Measurements from ENCODE around the gene GRIP2.

The GRIP2 gene

DNA sequence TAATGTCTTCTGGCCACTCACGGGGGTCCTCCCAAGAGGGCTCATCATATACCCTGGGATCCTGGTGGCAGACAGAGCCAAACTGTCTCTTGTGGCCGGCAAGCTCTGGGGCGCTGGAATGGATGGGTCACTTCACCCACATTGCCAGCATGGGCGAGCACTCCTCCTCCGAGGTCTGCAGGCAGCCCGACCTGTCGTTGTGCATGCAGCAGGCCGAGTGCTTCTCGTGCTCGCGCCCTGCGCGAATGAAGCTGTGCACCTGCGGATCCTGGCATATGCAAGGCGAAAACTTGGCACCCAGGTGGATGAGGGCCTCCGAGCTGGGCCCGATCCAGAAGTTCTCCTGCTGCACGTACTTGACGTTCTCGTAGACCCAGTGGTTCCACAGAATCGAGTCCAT, 33.6 kb upstream of the GRIP2 start:
- H3K4me3 ChIP-seq (ENCODE audit: low read length), result no peak overlapping the region
- WGBS (ENCODE audit: insufficient coverage, insufficient read length), result no CpG with 5 or more reads among the region's 21 CpGs
- H3K4me1 ChIP-seq (ENCODE audit: control insufficient read depth, insufficient read depth, low read length), result no peaks in the 10 kb centered on the region
- no peaks in the 10 kb centered on the region for H3K9me3 ChIP-seq (ENCODE audit: control insufficient read depth, insufficient read depth, low read length)
- DNase-seq (ENCODE audit: low read depth, low spot score), result no peak
- no peaks in the 10 kb centered on the region for H3K36me3 ChIP-seq (ENCODE audit: control insufficient read depth, insufficient read depth, low read length)
- H3K27me3 ChIP-seq (ENCODE audit: control insufficient read depth, insufficient read depth, low read length), result no peaks in the 10 kb centered on the region
- no peak overlapping the region for H3K27ac ChIP-seq (ENCODE audit: low read length)

DNA sequence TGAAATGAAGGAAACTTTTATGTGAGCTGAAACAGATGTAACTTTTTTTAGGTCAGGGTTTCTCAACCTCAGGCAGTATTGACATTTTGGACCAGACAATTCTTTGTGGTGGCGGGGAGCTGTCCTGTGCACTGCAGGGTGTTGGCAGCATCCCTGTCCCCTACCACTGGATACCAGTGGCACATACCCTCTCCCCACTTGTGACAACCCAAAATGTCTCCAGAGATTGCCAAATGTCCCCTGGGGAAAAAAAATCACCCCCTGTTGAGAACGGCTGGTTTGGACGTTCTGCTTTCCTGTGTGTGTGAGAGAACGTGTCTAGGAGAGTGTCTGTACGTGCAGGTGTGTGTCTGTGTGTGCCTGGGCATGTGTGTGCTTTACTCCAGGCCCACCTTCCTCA, 30.7 kb upstream of the GRIP2 start:
- Histone ChIP-seq H3K4me1 (ENCODE audit: control insufficient read depth, insufficient read depth, low read length) (no peaks in the 10 kb centered on the region), H3K27ac (ENCODE audit: low read length) (no peak overlapping the region), H3K27me3 (ENCODE audit: control insufficient read depth, insufficient read depth, low read length) (no peaks in the 10 kb centered on the region), H3K36me3 (ENCODE audit: control insufficient read depth, insufficient read depth, low read length) (no peaks in the 10 kb centered on the region), H3K9me3 (ENCODE audit: control insufficient read depth, insufficient read depth, low read length) (no peaks in the 10 kb centered on the region), H3K4me3 (ENCODE audit: low read length) (no peak overlapping the region)
- no peak for DNase-seq (ENCODE audit: low read depth, low spot score)
- no CpG with 5 or more reads among the region's 5 CpGs for WGBS (ENCODE audit: insufficient coverage, insufficient read length)

DNA sequence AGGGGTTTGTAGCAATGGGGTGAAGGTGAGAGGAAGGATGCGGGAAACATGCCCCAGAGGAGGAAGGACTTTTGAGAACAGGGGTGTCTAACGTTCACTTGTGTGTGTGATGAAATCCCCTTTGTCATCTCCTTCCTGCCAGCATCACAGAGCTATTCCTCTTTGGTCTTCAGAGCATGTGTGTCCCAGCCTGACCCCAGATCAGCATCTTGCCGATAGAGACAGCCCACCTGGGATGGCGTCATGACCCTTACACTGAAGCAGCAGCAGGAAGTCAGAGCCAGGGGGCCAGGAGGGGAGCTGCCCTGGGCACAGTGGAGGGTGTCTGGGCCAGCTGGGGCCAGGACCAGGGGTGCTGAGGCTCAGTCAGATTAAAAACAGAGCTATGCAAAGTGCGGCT, 29.9 kb upstream of the GRIP2 start:
- Histone ChIP-seq H3K4me1 (ENCODE audit: control insufficient read depth, insufficient read depth, low read length) (no peaks in the 10 kb centered on the region), H3K36me3 (ENCODE audit: control insufficient read depth, insufficient read depth, low read length) (no peaks in the 10 kb centered on the region), H3K9me3 (ENCODE audit: control insufficient read depth, insufficient read depth, low read length) (no peaks in the 10 kb centered on the region), H3K27me3 (ENCODE audit: control insufficient read depth, insufficient read depth, low read length) (no peaks in the 10 kb centered on the region), H3K27ac (ENCODE audit: low read length) (no peak overlapping the region), H3K4me3 (ENCODE audit: low read length) (no peak overlapping the region)
- no peak for DNase-seq (ENCODE audit: low read depth, low spot score)
- WGBS (ENCODE audit: insufficient coverage, insufficient read length), result no CpG with 5 or more reads among the region's 5 CpGs

DNA sequence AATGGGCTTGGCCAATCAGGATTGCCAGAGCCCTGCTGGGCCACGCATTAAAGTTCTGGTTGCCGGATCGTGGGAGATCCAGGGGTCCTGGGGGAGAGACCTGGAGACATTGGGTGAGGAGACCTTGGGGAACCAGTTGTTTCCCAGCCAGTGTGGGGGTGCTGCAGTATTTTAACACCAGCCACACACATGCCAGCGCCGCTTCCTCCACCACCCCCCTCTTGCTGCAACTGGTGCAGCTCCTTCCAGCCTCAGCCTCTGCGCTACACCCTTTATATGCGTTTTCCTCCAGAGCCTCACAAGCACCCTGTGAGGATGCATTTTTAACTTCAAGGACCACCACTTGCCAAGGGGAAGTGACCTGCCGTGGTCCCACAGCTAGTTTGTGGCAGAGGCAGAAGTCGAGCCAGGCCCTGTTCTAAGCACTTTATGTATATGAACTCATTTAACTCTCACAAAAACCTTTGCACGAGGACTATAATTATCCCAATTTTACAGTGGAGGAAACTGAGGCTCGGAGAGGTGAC, 29.4 kb upstream of the GRIP2 start:
- WGBS (ENCODE audit: insufficient coverage, insufficient read length), result no CpG with 5 or more reads among the region's 11 CpGs
- H3K4me3 ChIP-seq (ENCODE audit: low read length), result no peak overlapping the region
- no peaks in the 10 kb centered on the region for H3K27me3 ChIP-seq (ENCODE audit: control insufficient read depth, insufficient read depth, low read length)
- no peaks in the 10 kb centered on the region for H3K36me3 ChIP-seq (ENCODE audit: control insufficient read depth, insufficient read depth, low read length)
- H3K9me3 ChIP-seq (ENCODE audit: control insufficient read depth, insufficient read depth, low read length), result no peaks in the 10 kb centered on the region
- no peak for DNase-seq (ENCODE audit: low read depth, low spot score)
- no peaks in the 10 kb centered on the region for H3K4me1 ChIP-seq (ENCODE audit: control insufficient read depth, insufficient read depth, low read length)
- no peak overlapping the region for H3K27ac ChIP-seq (ENCODE audit: low read length)

DNA sequence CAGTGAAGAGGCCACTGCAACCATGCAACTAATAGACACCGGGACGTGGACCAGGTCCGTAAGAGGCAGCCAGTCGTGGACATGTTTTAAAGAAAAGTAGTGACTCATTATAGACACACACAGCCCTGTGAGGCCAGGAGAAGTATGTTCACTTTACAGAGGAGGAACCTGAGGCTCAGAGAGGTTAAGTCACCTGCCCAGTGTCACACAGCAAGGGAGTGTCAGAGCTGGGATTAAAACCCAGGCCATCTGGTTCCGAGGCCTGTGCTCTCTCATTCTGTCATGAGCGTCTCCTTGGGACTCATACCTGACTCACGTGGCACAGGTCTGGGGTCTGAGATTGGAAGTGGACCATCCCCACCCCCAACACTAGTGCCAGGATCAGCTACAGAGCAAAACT, 28.1 kb upstream of the GRIP2 start:
- Histone ChIP-seq H3K36me3 (ENCODE audit: control insufficient read depth, insufficient read depth, low read length) (no peaks in the 10 kb centered on the region), H3K27me3 (ENCODE audit: control insufficient read depth, insufficient read depth, low read length) (no peaks in the 10 kb centered on the region), H3K4me1 (ENCODE audit: control insufficient read depth, insufficient read depth, low read length) (peaks cover 2% of the 10 kb centered on the region; the same call in 1 of the 2 replicates), H3K4me3 (ENCODE audit: low read length) (no peak overlapping the region), H3K9me3 (ENCODE audit: control insufficient read depth, insufficient read depth, low read length) (no peaks in the 10 kb centered on the region), H3K27ac (ENCODE audit: low read length) (no peak overlapping the region)
- no CpG with 5 or more reads among the region's 7 CpGs for WGBS (ENCODE audit: insufficient coverage, insufficient read length)
- no peak for DNase-seq (ENCODE audit: low read depth, low spot score)

DNA sequence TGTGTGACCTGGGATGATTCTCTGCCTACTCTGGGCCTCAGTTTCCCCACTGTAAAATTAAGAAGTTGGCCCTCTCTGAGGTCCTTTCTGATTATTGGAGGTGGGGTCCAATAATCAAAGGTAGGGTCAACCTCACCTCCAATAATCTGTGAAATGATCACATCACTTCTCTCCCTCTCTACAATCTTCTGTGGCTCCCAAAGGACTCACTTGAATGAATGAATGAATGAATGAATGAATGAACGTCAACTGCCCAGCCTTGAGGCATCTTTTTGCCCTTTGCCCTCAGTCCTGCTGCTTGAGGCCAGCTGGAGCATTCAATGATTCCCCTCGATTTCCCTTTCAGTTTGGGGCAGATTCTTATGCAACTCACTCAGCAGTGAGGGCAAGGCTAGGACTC, 26.7 kb upstream of the GRIP2 start:
- no CpG with 5 or more reads among the region's 2 CpGs for WGBS (ENCODE audit: insufficient coverage, insufficient read length)
- no peak for DNase-seq (ENCODE audit: low read depth, low spot score)
- H3K4me3 ChIP-seq (ENCODE audit: low read length), result no peak overlapping the region
- H3K9me3 ChIP-seq (ENCODE audit: control insufficient read depth, insufficient read depth, low read length), result no peaks in the 10 kb centered on the region
- no peaks in the 10 kb centered on the region for H3K36me3 ChIP-seq (ENCODE audit: control insufficient read depth, insufficient read depth, low read length)
- H3K27me3 ChIP-seq (ENCODE audit: control insufficient read depth, insufficient read depth, low read length), result no peaks in the 10 kb centered on the region
- H3K4me1 ChIP-seq (ENCODE audit: control insufficient read depth, insufficient read depth, low read length), result peaks cover 2% of the 10 kb centered on the region; the same call in 1 of the 2 replicates
- H3K27ac ChIP-seq (ENCODE audit: low read length), result no peak overlapping the region

DNA sequence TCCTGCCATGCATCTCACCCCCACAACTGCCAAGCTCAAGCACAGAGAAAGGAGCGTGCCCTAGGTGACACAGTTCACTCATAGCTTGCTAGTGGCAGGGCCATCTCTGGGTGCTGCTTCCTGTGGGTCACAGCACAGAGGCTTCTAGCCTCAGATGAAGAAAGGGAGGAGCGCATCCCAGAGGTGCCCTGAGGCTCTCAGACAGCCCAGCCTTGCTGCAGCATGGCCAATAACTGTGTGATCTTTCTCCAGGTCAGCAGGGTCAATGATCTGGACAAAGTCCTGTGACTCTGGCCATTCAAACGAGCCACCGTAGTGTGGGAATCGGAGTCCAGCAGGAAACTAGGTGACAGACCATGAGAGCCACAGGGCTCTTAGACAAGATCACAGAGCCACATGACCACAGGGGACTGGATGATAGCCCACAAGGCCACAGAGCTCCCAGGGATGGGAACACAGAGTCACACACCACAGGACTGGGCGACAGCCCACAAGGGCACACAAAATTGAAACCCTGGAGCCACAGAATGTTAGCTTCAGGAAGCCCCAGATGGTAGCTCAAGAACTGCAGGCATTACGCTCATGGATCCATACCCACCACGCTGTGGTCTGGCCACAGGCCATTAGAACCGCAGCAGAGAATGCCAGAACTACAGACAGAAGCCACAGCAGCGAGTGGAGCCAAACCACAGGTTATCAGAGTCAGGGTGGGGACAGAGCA, 25.9 kb upstream of the GRIP2 start:
- DNase-seq (ENCODE audit: low read depth, low spot score), result no peak
- H3K4me1 ChIP-seq (ENCODE audit: control insufficient read depth, insufficient read depth, low read length), result peaks cover 2% of the 10 kb centered on the region; the same call in 1 of the 2 replicates
- H3K36me3 ChIP-seq (ENCODE audit: control insufficient read depth, insufficient read depth, low read length), result no peaks in the 10 kb centered on the region
- no peaks in the 10 kb centered on the region for H3K27me3 ChIP-seq (ENCODE audit: control insufficient read depth, insufficient read depth, low read length)
- no peak overlapping the region for H3K4me3 ChIP-seq (ENCODE audit: low read length)
- no peaks in the 10 kb centered on the region for H3K9me3 ChIP-seq (ENCODE audit: control insufficient read depth, insufficient read depth, low read length)
- H3K27ac ChIP-seq (ENCODE audit: low read length), result no peak overlapping the region
- WGBS (ENCODE audit: insufficient coverage, insufficient read length), result no CpG with 5 or more reads among the region's 10 CpGs

DNA sequence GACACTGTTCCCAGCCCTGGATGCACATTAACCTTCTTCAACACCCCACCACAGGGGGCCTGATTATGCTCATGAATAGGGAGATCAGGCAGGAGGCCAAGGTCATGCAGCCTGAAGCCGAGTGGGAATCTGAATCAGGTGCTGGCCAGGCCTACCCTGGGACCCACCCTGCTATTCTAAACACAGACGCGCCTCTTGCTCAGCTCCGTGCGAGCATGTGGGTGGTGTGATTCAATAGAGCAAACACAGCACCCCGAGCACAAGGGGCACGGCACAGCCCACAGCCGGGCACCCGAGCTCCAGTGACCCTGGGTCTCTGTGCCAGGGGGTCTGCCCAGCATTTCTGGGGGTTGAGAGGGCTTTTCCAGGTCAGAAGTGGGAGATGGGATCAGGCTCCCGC, 24.6 kb upstream of the GRIP2 start:
- Histone ChIP-seq H3K9me3 (ENCODE audit: control insufficient read depth, insufficient read depth, low read length) (no peaks in the 10 kb centered on the region), H3K4me3 (ENCODE audit: low read length) (no peak overlapping the region), H3K36me3 (ENCODE audit: control insufficient read depth, insufficient read depth, low read length) (no peaks in the 10 kb centered on the region), H3K27me3 (ENCODE audit: control insufficient read depth, insufficient read depth, low read length) (no peaks in the 10 kb centered on the region), H3K27ac (ENCODE audit: low read length) (no peak overlapping the region), H3K4me1 (ENCODE audit: control insufficient read depth, insufficient read depth, low read length) (peaks cover 2% of the 10 kb centered on the region; the same call in 1 of the 2 replicates)
- no CpG with 5 or more reads among the region's 10 CpGs for WGBS (ENCODE audit: insufficient coverage, insufficient read length)
- DNase-seq (ENCODE audit: low read depth, low spot score), result no peak

DNA sequence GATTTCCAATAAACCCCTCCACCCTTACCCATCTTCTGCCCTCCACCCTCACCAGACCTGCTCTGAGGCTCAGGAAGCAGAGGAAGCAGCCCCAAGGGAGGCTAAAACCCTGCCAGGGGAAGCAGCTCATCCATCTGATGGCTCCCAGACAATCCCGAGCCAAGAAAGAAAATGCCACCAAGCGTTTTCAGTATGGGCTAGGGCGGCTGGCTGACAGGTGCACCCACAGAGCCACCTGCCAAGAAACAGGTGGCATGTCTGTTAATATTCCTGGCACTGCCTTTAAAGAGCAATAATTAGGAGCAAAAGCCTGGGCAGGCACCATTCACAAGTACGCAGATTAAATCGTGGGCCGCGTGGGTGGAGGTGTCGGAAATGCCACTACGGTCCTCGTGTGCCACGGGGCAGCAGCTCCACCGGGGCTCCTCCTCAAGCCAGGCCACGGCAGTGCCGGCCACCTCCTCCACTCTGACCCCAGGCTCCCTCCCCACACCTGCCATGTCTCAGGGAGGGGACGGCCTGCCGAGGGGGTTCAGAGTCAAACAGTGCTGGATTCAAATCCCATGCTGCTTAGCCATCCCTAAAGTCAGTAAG, 23.9 kb upstream of the GRIP2 start:
- H3K9me3 ChIP-seq (ENCODE audit: control insufficient read depth, insufficient read depth, low read length), result no peaks in the 10 kb centered on the region
- no peaks in the 10 kb centered on the region for H3K27me3 ChIP-seq (ENCODE audit: control insufficient read depth, insufficient read depth, low read length)
- no CpG with 5 or more reads among the region's 16 CpGs for WGBS (ENCODE audit: insufficient coverage, insufficient read length)
- H3K4me1 ChIP-seq (ENCODE audit: control insufficient read depth, insufficient read depth, low read length), result peaks cover 2% of the 10 kb centered on the region; the same call in 1 of the 2 replicates
- no peaks in the 10 kb centered on the region for H3K36me3 ChIP-seq (ENCODE audit: control insufficient read depth, insufficient read depth, low read length)
- no peak overlapping the region for H3K27ac ChIP-seq (ENCODE audit: low read length)
- no peak for DNase-seq (ENCODE audit: low read depth, low spot score)
- H3K4me3 ChIP-seq (ENCODE audit: low read length), result no peak overlapping the region

DNA sequence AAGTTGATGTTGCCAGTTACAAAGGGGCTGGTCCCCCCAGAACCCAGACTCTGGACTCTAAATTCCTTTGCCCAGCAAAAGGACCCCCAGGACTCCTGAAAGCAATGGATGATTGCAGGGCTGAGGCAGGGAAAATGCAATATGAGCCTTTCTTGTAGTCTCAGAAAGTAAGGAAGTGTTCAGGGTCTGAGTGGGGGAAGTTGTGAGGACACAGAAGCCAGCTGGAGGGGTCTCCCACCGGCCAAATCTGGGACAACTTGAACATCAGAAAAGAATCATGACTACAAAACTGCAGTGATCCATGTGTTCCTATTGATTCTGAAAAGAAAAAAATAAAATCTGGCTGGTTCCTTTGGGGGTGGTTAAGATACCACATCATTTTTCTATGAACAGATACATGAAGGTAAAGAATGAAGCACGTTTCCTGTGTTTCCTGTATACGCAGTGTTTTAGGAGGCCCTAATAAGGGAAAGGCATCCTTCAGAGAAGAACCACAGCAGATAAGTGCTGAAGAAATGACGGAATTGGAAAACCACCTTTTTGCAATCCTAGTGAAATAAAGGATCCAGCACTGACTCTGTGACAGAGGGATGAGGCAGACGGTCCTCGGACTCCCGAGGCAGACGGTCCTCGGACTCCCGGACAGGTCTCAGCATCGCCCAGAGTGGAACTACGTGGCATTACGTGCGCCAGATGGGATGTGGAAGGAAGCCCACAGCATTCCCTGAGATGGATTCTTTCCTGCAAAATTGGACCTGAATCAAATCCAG, 22.2 kb upstream of the GRIP2 start:
- no CpG with 5 or more reads among the region's 14 CpGs for WGBS (ENCODE audit: insufficient coverage, insufficient read length)
- Histone ChIP-seq H3K4me3 (ENCODE audit: low read length) (no peak overlapping the region), H3K36me3 (ENCODE audit: control insufficient read depth, insufficient read depth, low read length) (no peaks in the 10 kb centered on the region), H3K27me3 (ENCODE audit: control insufficient read depth, insufficient read depth, low read length) (no peaks in the 10 kb centered on the region), H3K4me1 (ENCODE audit: control insufficient read depth, insufficient read depth, low read length) (peaks cover 2% of the 10 kb centered on the region; the same call in 1 of the 2 replicates), H3K9me3 (ENCODE audit: control insufficient read depth, insufficient read depth, low read length) (no peaks in the 10 kb centered on the region), H3K27ac (ENCODE audit: low read length) (no peak overlapping the region)
- DNase-seq (ENCODE audit: low read depth, low spot score), result no peak

Data from iPS DF 6.9 (cell line).